Measurements from ENCODE around the gene POLE4.

The POLE4 gene

GRCh38 chr2:75003276-75003675 lies 44.8 kb downstream of the POLE4 start:
- DNase-seq, result no peak

DNA sequence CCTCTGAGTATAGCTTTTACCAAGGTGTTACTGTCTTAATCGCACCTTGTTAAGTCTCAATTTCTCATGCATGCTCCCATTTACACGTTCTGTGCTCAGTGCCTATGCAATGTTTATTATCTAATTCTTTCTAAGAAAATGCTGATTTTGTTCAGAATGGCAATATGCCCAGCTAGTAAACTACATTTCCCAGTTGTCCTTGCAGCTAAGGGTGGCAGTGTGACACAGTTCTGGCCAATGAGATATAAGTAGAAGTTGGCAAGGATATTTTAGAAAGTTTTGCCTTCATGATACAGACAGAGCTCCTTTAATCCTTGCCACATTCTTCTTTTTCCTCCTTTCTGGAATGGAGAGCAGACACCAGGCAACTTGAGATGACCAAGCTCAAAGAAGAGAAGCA lies 45.3 kb downstream of the POLE4 start:
- DNase-seq, result no peak

- no peak for DNase-seq
Measured at GRCh38 chr2:75006041-75006440, 47.6 kb downstream of the POLE4 start.

GRCh38 chr2:75007061-75007460 lies 48.6 kb downstream of the POLE4 start:
- no peak for DNase-seq

- DNase-seq, result peak; percentile 49
Measured at GRCh38 chr2:75007819-75008218, 49.4 kb downstream of the POLE4 start.

GRCh38 chr2:75010571-75010970 lies 52.1 kb downstream of the POLE4 start:
- DNase-seq, result no peak

GRCh38 chr2:75012080-75012479 lies 53.6 kb downstream of the POLE4 start:
- DNase-seq, result no peak

DNA sequence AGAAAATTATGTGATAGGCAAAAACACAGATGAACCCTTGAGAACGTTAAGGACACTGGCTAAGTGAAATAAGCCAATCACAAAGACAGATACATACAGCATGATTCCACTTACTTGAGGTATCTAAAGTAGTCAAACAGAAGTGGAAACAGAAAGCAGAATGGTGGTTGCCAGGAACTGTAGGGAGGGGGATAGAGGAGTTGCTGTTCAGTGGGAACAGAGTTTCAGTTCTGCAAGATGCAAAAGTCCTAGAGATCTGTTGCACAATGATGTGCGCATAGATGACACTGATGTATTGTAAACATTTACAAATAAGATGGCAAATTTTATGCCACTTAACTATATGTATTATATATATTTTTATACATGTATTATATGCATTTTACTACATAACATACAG lies 59.7 kb downstream of the POLE4 start:
- DNase-seq, result no peak
